ENCODE measurements around the gene SKI. TPM values are rescaled to one million over a fixed set of nuclear protein-coding genes. Genes with fewer than 3 reads are reported as not detected.

The SKI gene
- total and polyA plus RNA-seq, 2 experiments from 2014 or later, result 9.3 to 66.8 TPM

DNA sequence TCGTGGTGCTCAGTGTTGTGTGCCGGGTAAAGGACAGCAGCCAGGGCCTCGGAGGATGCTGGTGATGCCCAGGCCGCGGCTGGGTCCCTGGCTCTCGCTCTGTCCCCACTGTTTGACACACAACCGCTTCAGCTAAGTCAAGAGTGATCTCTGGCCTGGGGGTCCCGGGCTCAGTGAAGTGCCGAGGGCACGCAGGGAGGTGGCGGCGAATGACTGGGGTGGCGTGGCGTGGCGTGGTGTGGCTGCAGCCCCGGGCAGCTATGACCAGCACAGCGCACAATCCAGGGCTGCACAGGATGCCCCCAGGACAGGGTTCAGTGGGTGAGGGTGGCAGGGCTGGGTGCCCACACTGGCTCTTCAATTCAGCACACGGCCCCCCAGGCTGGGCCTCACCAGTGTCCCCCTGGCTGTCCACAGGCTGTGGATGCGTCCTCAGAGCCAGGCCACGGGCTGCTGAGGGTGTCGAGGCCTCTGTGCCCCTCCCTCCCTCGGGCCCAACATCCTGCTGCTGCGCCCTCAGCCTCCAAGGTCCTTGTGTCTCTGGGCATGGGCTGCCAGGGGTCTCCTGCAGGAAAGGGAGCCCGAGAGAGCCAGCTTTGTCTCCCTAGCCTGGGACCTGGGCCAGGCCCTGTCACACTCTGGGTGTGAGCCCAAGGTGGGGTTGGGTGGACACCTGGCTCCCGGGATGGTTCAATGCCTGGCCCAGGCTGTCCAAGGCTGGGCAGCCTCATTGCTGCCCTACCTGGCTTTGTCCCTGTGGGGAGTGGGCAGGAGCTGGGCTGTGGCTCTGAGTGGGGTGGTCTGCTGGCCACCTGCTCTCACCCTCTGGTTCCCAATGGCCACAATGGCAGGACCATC is 12.0 kb upstream of the SKI start:
- Mint-ChIP-seq H3K27ac (no peak overlapping the region), H3K4me1 (peaks cover 5% of the 10 kb centered on the region; the same call in 2 of the 3 replicates), H3K4me3 (no peak overlapping the region), H3K9me3 (no peaks in the 10 kb centered on the region), H3K27me3 (ENCODE audit: insufficient read depth, low read depth, poor library complexity) (peaks cover 10% of the 10 kb centered on the region), H3K36me3 (ENCODE audit: low read depth) (no peaks in the 10 kb centered on the region)
- Histone ChIP-seq H2AFZ (no peak overlapping the region), H3K9me2 (ENCODE audit: insufficient read depth) (no peaks in the 10 kb centered on the region), H4K20me1 (replicated peaks; ENCODE audit: insufficient read depth) (no peaks in the 10 kb centered on the region), H3K4me3 (no peak overlapping the region), H3K79me2 (replicated peaks; ENCODE audit: insufficient read depth) (no peaks in the 10 kb centered on the region), H3F3A (replicated peaks; ENCODE audit: low read depth) (peaks cover 11% of the 10 kb centered on the region; the same call in 1 of the 2 replicates), H3K27ac (ENCODE audit: low read depth) (no peak overlapping the region), H3K4me2 (no peak overlapping the region), H3K36me3 (ENCODE audit: insufficient read depth) (no peaks in the 10 kb centered on the region), H3K27me3 (ENCODE audit: insufficient read depth) (no peaks in the 10 kb centered on the region), H3K4me1 (ENCODE audit: insufficient read depth) (peaks cover 13% of the 10 kb centered on the region)
- TF ChIP-seq NANOG (IDR thresholded peaks at IDR 0.05; ENCODE audit: borderline replicate concordance) (no peak), JUNB (IDR thresholded peaks at IDR 0.05; ENCODE audit: unreplicated experiment) (no peak), ZNF114 (CRISPR knock-in tag; IDR thresholded peaks at IDR 0.05) (no peak), STAT1 (IDR thresholded peaks at IDR 0.05; ENCODE audit: unreplicated experiment) (no peak), EZH2phosphoT487 (IDR thresholded peaks at IDR 0.05; ENCODE audit: unreplicated experiment) (no peak)
- TF ChIP-seq, protein P1, sequence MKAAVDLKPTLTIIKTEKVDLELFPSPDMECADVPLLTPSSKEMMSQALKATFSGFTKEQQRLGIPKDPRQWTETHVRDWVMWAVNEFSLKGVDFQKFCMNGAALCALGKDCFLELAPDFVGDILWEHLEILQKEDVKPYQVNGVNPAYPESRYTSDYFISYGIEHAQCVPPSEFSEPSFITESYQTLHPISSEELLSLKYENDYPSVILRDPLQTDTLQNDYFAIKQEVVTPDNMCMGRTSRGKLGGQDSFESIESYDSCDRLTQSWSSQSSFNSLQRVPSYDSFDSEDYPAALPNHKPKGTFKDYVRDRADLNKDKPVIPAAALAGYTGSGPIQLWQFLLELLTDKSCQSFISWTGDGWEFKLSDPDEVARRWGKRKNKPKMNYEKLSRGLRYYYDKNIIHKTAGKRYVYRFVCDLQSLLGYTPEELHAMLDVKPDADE (IDR thresholded peaks at IDR 0.05), result no peak
- TF ChIP-seq, protein P2, sequence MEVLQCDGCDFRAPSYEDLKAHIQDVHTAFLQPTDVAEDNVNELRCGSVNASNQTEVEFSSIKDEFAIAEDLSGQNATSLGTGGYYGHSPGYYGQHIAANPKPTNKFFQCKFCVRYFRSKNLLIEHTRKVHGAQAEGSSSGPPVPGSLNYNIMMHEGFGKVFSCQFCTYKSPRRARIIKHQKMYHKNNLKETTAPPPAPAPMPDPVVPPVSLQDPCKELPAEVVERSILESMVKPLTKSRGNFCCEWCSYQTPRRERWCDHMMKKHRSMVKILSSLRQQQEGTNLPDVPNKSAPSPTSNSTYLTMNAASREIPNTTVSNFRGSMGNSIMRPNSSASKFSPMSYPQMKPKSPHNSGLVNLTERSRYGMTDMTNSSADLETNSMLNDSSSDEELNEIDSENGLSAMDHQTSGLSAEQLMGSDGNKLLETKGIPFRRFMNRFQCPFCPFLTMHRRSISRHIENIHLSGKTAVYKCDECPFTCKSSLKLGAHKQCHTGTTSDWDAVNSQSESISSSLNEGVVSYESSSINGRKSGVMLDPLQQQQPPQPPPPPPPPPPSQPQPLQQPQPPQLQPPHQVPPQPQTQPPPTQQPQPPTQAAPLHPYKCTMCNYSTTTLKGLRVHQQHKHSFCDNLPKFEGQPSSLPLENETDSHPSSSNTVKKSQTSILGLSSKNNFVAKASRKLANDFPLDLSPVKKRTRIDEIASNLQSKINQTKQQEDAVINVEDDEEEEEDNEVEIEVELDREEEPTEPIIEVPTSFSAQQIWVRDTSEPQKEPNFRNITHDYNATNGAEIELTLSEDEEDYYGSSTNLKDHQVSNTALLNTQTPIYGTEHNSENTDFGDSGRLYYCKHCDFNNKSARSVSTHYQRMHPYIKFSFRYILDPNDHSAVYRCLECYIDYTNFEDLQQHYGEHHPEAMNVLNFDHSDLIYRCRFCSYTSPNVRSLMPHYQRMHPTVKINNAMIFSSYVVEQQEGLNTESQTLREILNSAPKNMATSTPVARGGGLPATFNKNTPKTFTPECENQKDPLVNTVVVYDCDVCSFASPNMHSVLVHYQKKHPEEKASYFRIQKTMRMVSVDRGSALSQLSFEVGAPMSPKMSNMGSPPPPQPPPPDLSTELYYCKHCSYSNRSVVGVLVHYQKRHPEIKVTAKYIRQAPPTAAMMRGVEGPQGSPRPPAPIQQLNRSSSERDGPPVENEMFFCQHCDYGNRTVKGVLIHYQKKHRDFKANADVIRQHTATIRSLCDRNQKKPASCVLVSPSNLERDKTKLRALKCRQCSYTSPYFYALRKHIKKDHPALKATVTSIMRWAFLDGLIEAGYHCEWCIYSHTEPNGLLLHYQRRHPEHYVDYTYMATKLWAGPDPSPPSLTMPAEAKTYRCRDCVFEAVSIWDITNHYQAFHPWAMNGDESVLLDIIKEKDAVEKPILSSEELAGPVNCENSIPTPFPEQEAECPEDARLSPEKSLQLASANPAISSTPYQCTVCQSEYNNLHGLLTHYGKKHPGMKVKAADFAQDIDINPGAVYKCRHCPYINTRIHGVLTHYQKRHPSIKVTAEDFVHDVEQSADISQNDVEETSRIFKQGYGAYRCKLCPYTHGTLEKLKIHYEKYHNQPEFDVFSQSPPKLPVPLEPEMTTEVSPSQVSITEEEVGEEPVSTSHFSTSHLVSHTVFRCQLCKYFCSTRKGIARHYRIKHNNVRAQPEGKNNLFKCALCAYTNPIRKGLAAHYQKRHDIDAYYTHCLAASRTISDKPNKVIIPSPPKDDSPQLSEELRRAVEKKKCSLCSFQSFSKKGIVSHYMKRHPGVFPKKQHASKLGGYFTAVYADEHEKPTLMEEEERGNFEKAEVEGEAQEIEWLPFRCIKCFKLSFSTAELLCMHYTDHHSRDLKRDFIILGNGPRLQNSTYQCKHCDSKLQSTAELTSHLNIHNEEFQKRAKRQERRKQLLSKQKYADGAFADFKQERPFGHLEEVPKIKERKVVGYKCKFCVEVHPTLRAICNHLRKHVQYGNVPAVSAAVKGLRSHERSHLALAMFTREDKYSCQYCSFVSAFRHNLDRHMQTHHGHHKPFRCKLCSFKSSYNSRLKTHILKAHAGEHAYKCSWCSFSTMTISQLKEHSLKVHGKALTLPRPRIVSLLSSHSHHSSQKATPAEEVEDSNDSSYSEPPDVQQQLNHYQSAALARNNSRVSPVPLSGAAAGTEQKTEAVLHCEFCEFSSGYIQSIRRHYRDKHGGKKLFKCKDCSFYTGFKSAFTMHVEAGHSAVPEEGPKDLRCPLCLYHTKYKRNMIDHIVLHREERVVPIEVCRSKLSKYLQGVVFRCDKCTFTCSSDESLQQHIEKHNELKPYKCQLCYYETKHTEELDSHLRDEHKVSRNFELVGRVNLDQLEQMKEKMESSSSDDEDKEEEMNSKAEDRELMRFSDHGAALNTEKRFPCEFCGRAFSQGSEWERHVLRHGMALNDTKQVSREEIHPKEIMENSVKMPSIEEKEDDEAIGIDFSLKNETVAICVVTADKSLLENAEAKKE (CRISPR knock-in tag; IDR thresholded peaks at IDR 0.05), result no peak
- TF ChIP-seq, protein P3, sequence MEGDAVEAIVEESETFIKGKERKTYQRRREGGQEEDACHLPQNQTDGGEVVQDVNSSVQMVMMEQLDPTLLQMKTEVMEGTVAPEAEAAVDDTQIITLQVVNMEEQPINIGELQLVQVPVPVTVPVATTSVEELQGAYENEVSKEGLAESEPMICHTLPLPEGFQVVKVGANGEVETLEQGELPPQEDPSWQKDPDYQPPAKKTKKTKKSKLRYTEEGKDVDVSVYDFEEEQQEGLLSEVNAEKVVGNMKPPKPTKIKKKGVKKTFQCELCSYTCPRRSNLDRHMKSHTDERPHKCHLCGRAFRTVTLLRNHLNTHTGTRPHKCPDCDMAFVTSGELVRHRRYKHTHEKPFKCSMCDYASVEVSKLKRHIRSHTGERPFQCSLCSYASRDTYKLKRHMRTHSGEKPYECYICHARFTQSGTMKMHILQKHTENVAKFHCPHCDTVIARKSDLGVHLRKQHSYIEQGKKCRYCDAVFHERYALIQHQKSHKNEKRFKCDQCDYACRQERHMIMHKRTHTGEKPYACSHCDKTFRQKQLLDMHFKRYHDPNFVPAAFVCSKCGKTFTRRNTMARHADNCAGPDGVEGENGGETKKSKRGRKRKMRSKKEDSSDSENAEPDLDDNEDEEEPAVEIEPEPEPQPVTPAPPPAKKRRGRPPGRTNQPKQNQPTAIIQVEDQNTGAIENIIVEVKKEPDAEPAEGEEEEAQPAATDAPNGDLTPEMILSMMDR (conservative IDR thresholded peaks at IDR 0.05; ENCODE audit: low read depth in 2 of 2), result no peak
- DNase-seq (ENCODE audit: low spot score), result no peak
- no peak for ATAC-seq

Data from GM23338 (cell line).